Measurements from ENCODE around the gene PXDN. TPM values are rescaled to one million over a fixed set of nuclear protein-coding genes. Genes with fewer than 3 reads are reported as not detected.
"Not testable (repeated sequence)": the region's sequence is repeated elsewhere in the genome, so short reads cannot be mapped to it uniquely, and the experiment has no call there.

Gene PXDN
- polyA plus RNA-seq, 5 donors: 160 to 184 (median 178) TPM

DNA sequence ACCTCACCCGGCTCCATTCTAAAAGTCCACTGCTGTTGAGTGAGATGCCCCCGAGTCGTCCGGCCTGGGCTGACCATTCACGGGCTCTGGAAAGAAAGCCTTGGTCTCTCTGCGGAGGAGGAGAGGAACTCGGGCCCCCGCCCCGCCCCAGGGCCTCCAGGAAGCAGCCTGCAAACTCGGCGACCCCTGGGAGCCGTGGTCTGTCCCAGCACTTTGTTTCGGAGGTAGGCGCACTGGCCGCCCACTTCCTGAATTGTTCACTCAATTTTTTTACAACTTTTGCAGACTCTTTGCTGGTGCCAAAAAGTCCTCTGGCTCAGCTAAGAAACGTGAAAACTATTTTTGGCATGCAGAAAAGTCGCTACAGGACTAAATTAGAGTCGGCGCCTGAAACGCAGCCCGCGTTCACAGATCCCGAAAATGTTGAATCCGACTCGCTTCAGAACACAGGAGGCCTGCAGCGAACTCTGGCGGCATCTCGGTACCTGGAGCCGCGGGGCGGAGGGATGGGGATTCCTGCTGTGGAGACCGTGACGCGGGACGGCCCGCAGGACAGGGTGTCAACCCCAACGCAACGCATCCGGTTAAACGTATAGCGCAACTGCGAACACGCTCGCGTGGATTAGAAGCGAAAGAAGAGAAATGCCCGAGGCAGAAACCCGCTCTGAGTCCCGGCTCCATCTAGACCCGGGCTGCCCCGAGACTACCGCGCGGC lies 1.5 kb downstream of the PXDN start:
- peak; percentile 76 to 80 for DNase-seq

DNA sequence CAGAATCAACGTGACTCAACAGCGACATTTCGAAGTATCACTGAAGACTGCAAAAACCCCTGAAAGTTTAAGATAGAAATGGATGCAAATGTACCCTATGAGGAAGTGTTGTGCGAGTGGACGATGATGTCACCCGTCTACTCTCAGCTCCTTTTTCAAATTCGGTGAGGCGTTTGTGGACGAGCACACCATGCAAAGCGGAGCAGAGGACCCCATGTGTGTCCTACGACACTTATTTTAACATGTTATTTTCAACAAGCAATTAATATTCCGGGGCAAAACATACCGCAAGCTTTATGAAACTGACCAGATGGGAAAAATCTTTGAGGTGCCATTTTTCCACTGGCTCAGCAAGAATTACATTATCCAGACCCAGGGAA lies 2.0 kb downstream of the PXDN start:
- no peak for DNase-seq

DNA sequence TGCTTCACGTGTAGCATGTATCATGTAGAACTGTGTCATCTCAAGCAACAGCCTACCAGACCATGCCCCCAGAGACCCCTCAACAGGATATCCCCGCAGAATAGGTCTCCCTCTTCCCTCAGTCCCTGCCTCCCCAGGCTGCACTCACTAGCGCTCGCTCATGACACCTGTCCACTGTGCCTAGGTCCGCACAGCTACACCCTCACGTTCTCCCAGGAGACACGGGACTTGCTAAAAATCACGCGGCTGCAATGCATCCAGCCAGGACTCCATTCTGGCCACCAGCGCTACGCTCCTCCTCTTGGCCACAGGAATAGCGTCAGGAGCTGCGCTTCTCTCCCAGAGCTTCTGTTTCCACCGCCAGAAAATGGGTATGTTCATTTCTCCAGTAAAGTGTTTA lies 2.5 kb downstream of the PXDN start:
- DNase-seq: no peak

DNA sequence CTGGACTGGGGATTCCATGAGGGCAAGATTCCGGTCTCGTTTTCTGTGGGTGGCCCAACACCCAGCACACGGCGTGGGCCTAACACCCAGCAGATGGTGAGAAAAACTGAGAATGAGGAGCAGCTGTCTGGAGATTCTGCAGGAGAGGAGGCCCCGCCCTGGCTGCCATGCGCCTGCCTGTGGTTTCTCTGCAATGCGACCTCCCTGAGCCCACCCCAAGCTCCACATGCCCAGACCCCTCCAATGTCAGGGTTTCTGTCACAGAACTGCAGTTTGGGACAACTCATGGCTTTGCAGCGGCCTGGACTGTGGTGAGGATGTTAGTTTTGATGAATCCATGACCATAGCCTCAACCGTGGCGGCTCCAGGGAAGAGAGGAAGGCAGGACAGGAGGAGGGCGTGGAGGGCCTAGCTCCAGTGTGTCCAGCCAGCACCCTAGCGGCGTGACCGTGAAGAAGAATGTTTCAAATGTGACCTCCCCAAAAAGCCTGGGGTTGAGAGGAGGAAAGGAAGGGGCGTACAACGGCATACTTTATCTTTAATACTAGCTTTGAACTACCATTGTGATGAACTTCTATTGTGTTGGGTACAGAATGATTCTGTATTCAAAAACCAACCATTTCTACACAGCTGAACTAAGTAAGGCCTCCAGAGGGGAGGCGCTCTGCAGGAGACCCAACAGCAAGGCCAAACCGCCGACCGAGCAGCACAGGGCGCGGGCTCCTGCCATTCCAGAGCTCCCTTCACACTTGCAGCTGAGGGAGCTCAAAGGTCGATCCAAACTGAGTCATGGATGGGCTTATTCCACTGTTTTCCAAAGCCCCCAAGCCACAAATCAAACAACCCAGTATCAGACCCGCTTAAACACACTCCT lies 3.4 kb downstream of the PXDN start:
- no peak for DNase-seq

DNA sequence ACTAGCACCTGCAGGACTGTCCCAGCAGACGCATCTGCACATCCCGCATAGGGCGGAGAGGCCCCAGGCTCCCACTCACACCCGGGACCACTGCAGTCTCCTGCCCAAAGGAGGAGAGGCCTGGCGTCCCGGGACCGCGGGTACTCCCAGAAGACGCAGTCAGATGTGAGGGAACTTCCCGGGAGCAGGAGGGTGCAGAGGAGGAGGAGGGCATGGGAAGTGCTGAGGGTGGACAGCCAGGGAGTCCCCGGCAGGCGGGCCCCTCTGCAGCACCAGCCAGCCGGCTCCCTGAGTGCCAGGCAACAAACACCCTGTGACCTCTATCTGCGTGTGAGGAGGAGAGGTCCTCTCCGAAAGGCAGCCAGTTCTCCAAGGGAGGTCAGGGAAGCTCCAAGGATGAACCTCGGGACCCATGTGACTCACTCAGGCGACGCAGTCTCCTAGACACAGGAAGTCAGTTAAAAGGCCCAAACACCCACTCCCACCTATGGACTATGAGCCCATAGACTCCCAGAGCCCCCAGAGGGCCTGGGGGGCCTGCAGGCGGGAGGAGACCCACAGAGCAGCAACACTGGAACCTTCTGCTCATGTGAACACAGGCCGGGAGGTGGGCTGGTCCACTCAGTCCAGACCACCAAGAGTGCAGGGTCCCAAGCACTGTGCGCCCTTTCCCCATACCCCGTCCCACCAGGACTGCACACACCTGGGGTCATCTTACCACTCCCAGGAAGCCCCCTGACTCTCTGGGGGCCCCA lies 4.2 kb downstream of the PXDN start:
- DNase-seq: no peak

DNA sequence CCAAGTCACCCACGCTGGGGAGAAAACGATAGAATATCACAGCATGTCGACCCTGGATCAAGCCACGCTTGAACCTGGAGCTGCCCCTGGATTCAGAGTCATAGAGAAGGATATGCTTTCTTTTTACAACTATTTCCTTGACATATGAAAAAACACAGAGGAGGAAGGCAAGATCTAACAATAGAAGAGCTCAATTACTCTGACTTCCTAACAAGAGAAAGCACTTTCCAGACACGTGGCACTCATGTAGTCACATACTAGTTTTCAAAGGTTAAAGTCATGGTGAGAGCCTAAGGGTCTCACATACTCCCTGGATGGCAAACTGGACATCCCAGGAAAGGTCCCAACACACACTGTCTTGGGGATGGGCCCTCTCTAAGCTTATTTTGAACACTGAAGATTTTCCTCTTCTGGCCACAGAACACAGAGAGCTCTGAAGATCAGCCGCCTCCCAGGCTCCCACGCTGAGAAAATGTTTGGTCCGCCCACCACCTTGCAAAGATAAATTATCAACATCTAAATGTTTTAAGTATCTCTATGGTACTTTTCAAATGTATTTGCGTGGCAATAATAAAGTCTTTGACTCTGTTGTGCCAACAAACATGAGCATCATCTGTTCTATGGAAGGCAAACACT lies 4.9 kb downstream of the PXDN start:
- DNase-seq: no peak

DNA sequence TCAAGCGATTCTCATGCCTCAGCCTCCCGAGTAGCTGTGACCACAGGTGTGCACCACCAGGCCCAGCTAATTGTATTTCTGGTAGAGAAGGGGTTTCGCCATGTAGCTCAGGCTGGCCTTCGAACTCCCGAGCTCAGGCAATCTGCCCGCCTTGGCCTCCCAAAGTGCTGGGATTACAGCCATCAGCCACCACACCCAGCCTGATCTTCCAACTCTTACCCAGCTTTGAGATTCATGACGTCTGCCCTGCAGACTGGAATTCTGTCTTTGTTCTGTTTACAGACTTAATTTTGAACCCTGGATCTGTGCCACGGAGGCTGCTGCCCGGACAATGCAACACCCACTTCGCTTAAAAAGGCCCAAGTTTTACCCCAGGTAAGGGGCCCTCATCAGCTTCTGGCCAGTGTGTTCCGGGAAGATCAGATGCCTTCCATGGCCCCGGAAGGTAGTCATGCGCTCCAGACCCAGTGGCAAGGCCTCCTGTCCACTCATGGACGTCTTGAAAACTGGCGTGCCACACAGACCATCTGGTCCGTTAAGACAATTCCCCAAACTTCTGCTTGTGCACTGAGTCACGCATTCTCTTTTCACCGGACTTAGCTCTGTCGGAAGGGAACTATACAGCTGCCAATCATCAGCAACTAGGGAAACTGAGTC lies 5.5 kb downstream of the PXDN start:
- no peak for DNase-seq

DNA sequence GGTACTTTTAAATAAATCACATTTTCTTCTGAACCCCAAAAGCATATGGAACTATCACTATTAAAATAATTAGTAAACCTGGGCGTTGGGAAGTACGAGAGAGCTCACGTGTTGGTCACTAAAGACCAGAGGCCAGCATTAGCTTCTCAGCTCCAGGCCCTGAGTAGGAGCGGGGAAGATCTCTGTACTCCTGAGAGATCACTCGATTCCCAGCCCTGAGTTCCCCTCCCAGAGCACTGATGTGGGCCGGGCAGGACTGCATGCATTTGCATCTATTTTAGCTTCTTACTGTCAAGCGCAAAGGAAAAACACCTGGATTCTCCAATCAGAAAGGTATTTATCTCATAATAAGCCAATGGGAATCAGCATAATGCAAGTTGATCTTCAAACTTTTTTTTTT lies 6.2 kb downstream of the PXDN start:
- no peak for DNase-seq

DNA sequence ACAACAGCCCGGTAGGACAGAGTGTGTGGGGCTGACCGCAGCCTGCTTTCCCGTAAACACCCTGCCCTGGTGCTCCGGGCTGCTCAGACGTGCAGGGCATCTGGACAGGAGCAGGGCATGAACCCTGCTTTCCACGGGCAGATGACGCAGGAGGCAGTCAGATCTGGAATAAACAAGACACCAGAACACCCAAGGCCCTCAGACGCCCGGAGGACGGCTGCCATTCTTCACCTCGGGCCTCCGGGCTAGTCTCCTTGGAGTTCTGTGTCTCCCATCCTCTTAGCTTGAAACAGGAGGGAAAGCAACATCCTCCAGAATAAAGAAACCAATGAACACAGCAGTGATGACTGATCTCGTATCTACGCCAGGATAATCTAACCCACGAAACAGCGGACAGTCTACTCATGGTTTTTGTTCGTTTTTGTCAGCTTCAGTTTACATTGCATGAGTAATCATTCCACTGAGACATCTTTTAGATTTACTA lies 7.3 kb downstream of the PXDN start:
- no peak for DNase-seq

DNA sequence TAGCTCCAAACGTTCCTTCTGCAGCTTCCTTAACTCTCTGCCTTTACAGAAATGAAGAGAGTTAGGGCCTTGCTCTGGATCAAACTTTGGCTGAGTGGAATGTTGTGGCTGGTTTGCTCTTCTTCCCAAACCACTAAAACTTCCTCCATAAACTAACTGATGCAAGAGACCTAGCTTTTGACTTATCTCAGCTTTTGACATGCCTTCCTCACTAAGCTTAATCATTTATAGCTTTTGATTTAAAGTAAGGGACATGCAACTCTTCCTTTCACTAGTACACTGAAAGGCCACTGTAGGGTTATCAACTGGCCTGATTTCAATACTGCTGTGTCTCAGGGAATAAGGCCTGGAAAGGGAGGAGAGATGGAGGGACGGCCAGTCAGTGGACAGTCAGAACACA lies 8.3 kb downstream of the PXDN start:
- DNase-seq: no peak

DNA sequence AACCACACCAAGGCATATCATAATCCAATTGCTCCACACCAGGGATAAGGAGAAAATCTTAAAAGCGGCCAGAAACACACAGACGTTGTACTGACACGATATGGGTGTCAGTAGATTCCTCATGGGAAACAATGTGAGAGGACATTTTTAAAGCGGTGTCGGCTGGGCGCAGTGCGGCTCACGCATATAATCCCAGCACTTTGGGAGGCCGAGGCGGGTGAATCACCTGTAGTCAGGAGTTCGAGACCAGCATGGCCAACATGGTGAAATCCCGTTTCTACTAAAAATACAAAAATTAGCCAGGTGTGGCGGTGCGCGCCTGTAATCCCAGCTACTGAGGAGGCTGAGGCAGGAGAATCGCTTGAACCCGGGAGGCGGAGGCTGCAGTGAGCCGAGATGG lies 11.0 kb downstream of the PXDN start:
- DNase-seq: not testable (repeated sequence)

DNA sequence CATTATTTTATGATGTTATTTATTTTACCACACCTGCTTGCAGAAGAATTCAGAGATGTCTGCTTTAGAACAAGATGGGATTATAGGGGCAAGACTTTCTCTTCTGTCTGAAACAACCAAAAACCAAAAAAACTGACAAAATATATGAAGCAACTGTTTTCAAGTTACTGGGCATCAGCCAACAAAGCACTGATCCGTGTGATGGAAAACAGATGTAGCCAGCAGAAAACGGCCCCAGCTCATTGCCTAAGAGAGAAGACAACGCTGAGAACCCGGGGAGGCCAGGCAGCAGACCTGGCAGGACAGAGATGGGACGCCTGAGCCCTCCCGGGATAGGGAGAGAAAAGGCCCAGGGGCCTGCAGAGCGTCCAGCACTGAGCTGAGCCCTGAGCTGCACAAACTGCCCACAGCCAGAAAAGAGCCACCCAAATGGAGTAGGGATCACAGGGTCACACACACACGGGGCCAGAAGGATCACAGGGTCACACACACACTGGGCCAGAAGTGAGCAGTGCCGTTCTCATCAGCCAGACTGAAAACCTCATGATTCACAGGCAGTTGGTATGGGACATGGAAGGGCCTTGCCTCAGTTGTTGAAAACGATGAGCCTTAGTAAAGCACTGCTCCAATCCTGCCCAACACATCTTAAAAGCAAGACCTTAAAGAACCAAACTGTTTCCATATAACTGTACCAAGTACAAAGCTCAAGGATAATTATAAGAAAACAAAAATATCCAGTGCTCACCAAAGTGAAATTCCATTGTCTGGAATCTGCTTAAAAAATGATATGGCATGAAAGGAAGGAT lies 12.1 kb downstream of the PXDN start:
- peak in 1 of 2 donors; percentile 84 for DNase-seq

DNA sequence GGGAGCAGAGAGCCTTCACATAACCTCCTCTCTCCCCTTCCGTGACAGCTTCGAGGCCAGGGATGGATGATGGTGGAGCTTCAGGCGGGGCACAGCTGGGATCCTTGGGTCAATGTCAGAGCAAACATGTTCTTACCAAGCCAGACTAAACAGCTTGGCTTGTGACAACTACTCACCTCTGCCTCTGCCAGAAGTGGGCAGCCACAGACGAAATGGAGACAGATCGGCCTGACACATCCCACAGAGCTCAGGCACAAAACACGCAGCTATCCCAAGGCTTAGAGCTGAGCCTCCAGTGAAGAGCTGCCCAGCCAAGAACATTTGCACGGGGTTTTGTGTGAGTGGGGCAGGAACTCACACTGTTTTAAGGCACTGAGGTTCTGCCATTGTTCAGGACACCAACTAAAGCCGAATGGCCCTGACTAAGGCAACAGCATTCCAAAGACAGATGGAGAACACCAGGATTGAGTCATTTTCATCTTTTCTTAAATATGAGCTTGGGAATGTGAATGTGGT lies 12.8 kb downstream of the PXDN start:
- DNase-seq: no peak

DNA sequence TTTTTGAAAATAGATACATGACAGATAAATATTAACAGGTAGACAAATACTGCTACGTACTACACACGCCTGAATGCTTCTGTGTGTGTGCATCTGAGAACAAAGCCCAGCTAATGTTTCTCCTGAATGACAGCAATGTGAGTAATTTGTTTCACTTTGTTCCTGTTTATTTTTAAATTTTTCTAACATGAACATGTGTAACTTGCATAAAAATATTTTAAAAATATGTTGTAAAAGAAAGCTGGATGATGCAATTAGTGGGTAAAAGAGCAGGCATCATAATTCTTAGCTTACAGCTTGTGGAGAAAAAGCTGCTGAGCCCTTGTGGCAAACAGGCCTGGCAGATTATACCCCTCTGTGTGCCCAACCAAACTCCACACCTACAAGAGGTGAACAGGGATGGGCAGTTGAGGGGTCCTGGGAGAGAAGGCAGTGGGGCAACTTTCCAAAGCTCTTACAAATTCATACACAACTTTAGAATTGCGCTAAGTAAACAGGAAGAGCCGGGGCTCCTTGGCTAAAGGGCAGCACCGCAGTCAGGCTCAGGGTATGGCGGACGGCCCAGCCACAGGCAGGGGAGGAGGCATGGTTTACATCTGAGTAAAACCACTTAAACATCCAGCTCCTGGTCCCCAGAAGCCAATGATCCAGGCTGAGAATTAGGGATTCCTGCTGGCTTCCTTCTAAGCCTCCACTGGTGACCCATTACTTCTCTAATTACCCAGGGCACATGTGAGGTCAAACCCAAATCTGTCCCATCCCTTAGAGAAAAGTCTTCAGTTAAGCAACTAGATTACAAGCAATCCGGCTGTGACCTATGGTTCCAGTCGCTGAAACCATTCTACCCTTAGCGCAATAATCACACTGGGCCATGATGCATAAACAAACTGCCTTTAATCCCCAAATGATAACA lies 14.0 kb downstream of the PXDN start:
- no peak for DNase-seq

DNA sequence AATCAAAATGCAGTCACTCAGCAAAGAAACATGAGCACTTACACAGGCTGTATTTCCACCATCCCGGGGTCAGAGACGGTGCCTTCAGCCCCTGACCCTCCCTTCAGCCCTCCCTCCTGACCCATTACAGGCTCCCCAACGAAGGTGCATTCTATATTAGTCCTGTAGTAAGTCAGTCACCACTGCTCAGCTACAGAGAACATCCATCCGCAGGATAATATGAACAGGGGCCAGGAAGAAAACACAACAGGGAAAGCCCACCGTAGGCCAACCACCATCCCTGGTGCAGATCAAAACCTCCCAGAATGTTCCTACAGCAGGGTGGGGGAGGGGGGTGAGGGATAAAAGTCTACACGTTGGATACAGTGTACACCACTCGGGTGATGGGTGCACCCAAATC lies 15.1 kb downstream of the PXDN start:
- DNase-seq: no peak

DNA sequence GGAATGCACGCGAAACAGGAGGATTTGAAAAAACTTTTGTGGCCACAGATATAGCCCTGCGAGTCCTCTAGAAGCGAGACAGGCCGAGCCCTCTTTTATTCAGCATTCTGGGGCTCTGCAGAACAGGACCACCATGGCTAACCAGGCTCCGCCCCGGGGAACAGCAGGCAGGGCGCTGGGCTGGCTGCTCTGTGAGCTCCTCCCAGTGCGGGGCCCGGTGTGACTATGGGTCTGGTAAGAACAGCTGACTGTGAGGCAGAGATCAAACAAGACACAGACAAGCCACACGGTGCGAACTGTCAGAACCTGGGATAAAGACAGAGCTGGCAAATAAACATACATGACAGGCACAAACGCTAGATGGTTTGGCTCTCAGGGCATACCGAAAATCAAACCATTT lies 15.5 kb downstream of the PXDN start:
- no peak for DNase-seq

DNA sequence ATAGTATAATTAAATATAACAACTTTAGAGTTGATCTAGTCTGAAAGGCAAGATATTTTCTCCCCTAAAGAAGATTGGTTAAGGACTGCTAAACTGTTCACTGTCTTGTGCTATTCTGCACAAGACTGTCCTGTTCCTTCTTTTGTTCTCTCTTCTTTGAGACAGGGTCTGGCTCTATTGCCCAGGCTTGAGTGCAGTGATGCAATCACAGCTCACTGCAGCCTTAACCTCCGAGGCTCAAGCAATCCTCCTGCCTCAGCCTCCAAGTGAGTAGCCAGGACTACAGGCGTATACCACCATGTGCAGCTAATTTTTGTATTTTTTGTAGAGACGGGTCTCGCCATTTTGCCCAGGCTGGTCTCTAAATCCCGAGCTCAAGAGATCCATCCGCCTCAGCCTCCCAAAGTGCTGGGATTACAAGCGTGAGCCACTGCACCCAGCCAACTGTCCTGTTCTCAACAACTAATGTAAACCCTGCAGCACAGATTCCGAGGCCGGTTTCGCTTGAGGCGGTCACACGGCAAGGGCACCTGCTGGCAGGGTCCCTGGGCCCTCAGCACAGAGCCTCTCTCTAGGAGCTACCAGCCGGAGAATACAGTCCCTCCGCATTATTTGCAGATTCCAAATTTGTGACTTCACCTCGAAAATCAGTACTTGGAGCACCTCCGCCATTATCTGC lies 16.4 kb downstream of the PXDN start:
- DNase-seq: no peak

DNA sequence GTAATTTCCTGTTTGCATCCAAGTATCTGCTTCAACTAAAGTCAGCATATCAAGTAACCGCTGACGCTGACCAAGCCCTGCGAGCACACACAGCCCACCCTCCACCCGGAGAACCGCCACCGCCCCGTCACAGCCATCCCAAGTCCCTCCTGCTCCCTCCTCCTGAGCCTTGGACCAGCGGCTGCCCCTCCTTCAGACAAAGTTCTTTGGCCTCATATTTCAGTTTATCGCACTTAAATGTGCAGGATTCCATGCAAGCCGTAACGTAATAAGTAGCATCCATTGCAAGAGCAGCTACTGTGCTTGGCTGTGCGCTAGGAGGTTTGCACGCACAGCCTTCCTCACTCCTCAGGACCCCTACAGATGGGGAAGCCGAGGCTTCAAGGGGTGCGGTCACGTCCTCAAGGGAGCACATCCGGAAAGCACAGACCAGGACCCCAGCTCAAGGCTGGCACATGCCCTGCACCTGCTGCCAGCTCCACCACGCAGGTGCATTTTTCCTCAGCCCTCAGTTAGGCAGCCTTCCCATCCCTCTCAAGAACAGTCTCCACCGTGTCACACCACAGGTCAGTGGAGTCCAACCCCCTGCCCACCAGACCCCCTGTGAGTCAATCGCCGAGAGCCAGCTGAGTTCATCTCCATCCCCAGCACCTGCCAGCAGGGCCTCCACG lies 17.1 kb downstream of the PXDN start:
- no peak for DNase-seq
